GM18507 (cell line): ENCODE measurements around the gene UROC1.

Source experiments
- DNase-seq: peaks from one replicate; pipeline ENCODE4 v3.0.0; 2011; ENCODE audit warnings: low read depth; ENCODE audit not compliant: insufficient read length; ENCODE audit errors: extremely low spot score
- FAIRE-seq: peaks from 2 replicates; lab custom pipeline; 2011; peaks lifted over from hg19 to GRCh38; lab: Jason Lieb, UNC

The UROC1 gene

DNA sequence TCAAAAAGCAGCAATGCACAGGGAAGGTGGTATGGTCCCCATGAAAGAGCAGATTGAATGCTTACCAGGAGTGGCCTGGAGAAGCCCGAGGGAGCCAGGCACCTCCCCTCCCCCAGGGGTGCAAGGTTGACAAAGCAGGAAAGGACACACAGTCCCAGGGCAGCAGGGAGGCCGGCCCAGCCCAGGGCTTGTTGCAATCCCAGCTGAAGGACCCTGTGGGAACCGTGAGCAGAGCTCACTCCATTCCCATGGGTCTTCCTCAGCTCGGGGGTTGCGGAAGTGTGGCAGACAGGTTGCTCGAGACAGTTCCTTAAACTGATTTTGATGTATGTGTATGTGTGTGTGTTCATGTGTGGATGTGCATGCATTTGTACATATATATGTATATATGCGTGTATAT lies 15.8 kb downstream of the UROC1 start:
- FAIRE-seq, result no peak
- DNase-seq, result no peak

DNA sequence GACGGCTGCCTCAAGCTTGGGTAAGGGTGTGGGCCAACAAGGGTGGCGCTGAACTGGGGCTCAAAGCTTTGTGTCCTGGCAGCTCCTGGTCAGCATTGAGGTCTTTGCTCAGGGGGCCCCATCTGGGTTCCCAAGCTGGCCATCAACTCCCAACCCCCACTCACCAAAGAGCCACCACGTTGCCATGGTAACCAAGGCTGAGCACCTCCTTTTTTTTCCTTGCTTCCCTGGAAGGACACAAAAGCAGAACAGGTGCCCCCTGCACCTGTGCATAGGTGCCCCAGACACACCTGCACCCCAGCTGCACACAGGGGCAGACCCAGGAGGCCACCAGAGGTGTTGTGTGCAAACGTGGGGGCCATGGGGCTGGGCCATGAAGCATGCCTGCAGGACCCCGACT lies 16.5 kb downstream of the UROC1 start:
- DNase-seq (no peak), FAIRE-seq (no peak)

DNA sequence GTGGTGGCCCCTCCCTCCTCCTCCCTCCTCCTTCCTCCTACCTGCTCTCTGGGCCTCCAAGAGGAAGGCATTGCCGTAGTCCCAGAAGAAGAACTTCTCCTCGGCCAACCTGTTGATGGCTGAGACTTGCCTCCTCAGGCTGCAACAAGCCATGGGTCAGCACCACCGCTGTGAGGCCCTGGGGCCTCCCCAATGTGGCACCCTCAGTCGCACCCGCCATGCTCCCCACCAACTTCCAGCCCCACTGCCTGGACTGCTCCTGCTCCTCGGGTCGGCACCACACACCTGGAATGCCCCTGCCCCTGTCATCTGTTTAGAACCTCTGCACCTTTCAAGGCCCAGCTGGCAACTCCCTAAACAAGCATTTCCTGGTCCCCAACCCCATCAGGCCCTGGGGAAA lies 17.6 kb downstream of the UROC1 start:
- FAIRE-seq, result no peak
- DNase-seq, result no peak

DNA sequence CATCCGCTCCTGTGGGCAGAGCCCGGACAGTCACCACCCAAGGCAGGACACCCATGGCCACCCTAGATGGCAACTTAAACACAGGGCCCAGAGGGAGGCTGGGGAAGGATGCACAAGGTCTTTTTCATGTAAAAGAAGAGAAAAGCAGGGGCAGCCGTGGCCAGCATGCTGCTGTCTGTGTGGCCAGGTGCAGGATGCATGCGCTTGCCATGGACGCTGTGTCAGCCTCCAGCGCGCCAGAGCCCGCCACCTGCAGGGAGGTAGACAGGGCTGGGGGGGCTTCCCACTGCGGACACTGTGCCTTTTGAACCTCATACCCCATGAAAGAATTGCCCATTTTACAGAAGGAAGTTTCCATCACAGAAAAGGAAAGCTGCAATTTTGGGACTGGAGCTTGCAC lies 18.2 kb downstream of the UROC1 start:
- DNase-seq (no peak), FAIRE-seq (no peak)

DNA sequence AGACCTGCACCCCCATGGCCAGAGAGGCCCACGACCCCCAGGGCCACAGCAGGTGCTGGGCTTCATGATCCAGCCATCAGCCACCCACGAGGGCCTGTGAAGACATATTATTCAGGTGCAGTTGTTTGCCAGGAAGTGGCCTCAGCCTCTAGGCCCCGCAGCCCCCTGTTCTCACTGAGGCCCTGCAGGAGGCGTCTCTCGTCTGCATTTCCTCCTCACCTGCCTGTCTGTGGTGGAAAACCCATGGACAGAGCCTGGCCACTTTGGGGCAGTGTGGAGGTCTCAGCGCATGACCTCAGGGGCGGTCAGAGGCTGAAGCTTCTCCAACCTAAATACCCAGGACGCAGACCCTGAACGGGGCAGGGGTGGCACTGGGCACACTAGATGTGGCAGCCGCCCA lies 18.6 kb downstream of the UROC1 start:
- DNase-seq, result no peak
- no peak for FAIRE-seq

DNA sequence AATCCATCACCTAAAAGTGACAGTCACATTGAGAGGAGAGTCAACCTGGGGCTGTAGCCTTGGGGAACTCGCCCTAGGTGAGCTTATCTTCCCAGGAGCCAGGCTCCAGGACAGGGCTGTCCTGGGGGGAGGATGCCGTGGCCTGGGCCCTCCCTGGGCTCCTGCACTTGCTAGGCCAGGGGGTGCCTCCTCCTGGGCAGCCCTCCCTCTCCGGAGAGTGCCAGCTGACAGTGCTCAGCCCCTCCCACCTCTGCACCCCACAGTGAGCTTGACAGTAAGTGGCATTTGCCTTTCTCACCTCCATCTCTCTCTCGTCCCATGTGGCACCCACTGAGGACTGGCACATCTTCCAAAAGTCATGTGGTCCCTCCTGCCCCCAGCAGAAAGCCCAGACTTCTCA lies 19.1 kb downstream of the UROC1 start:
- no peak for DNase-seq
- FAIRE-seq, result no peak

DNA sequence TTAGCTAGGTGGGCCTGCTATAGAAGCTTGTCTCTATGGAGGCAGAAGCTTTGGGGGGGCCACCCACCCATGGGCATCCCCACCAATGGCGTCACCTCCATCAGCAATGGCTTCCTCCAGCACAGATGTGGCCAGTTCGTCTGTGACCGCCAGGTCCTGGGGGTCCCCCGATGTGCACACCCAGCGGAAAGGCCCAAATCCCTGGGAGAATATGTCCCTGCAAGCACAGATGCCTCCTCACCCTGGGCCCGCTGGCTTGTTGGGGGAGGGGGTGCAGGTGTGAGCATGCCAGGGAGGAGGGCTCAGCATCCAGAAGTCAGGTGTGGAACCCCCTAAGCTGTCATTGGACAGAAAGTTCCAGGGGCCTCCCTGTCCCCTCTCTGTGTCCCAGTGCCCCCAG lies 19.6 kb downstream of the UROC1 start:
- FAIRE-seq, result no peak

DNA sequence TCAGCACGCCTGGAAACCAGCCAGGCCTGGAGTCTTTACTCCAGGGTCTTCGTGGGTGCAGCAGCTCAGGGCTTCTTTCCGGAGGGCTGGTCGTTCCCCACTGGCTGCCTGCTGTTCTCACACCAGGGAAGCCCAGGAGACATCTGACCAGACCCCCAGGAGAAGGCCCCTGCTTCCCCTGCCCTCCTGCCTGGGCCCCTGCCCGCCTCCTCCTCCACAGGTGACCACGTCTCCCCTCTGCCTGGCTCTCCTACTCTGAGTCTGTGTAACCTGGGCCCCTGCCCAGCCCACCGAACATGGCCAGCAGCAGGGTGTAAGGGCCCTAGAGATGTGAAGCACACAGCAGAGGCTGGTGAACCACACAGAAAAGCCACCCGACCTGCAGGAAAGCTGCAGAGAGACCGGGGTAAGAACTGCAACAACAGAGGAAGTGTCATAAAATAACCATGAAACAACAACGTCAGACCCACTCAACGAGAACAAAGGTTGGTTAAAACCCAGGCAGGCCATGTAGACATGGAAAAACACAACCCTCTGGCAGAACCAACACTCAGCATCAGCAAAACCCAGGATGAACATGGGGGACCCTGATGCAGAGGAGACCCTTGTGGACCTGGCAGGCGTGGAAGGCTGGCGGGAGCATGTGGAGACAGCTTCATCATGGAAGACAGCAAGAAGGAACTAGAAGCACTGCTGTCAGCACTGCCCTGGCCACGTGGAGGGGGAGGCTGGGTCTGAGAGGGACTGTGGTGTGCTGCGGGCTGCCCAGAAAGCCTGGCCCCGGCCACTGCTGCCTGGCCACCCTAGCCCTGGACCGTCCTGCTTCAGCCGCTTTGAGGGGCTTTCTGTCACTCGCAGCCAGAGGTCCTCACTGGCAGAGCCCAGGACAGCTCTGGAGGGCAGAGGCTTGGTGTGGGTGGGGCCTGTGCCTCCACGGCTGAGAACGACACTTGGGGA lies 20.4 kb downstream of the UROC1 start:
- DNase-seq (no peak), FAIRE-seq (no peak)

More for the DNA sequence above, 19.6 kb downstream of the UROC1 start:
- no peak for DNase-seq

DNA sequence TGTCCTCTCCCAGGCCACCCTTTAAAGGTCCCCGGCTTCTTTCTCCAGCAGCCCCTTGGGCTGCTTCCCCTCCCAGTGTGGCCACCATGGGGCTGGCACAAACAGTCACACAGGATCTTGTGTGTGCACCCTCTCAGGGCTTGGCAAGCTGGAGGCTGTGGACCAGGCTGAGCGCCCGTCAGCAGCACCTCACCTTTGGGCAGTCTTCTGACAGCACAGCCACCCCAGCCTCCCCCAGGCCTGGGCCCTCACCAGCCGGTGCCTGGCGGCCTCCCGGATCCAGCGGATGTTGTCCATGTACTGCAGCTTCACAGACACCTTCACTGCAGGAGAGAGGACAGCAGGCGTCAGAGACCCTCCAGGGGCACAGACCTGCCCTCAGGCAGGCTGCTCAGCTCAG lies 21.8 kb downstream of the UROC1 start:
- DNase-seq (no peak), FAIRE-seq (no peak)

DNA sequence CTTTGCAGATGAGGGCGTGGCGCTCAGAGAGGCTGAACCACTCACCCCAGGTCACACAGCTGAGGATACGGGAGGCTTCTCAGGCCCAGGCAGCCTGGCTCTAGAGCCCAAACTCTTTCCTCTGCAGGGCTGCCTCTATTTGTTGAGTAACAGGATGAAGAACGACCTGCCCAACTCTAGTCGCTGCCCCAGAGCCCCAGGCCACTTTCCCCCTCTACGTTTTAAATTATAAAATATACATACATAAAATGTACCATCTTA lies 22.7 kb downstream of the UROC1 start:
- FAIRE-seq (no peak), DNase-seq (no peak)

DNA sequence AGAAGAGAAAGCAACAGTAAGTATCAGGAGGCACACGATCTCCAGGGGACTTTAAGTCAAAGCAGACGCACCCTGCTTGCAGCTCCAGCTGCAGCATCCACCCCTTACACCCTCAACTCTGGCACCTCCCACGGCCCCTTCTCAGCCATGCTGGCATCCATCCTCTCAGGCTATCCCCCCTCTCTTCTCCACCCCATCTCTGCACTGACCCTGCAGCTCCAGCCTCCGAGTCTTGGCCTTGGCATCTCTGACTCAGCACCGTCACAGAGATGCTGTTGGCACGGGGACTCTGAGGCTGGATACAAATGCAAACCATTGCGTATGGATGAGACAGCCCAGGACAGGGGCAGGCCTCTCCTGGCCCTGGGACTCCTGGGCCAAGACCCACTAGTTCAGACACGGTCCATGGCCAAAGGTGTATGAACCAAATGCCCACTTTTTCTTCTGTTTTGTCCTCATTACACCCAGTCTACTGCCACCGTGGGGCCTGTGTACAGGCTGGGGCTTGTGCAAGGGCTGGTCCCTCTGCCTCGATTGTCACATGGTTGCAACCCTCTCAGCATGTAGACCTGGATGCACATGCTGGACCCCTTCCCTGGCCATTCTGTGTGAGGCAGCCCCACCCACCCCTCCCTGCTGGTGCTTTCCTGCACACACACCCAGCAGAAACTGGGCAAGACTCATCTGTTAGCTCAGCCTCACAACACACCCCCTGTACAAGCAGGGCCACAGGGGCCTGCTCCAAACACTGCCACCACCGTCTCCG lies 23.2 kb downstream of the UROC1 start:
- DNase-seq (no peak), FAIRE-seq (no peak)

DNA sequence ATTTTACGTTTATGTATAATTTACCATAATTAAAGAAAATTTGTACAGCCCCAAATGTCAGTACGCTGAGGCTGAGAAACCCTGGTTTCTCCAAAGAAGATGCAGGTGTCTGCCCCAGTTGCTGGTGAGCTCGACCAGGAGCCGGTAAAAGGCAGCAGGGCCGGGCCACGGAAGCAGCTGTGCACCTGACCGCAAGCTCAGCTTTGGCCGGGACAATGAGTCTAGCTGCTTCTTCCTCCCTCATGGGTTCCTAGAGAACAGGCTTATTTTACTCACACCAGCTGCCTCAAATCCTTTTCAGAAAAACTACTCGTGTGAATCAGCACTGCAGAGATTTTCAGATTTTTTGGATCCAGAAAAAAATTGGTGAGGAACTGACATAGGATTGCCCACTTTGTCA lies 23.8 kb downstream of the UROC1 start:
- FAIRE-seq, result no peak
- DNase-seq, result no peak

DNA sequence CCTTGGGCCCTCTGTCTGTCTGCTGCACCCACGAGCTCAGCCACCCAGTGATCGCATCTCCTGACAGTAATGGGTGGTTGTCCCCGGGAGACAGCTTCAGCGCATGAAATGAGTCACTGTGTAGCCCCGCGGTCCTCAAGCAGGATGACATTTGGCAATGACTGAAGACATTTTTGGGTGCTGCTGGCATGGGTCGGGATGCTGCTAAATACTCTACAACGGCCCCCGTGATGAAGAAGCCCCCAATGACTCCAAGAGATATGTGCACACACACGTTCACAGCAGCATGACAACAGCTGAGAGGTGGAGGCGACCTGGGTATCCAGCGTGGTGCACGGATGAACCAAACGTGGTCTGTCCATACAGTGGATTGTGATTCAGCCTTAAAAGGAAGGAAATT lies 24.5 kb downstream of the UROC1 start:
- no peak for FAIRE-seq

DNA sequence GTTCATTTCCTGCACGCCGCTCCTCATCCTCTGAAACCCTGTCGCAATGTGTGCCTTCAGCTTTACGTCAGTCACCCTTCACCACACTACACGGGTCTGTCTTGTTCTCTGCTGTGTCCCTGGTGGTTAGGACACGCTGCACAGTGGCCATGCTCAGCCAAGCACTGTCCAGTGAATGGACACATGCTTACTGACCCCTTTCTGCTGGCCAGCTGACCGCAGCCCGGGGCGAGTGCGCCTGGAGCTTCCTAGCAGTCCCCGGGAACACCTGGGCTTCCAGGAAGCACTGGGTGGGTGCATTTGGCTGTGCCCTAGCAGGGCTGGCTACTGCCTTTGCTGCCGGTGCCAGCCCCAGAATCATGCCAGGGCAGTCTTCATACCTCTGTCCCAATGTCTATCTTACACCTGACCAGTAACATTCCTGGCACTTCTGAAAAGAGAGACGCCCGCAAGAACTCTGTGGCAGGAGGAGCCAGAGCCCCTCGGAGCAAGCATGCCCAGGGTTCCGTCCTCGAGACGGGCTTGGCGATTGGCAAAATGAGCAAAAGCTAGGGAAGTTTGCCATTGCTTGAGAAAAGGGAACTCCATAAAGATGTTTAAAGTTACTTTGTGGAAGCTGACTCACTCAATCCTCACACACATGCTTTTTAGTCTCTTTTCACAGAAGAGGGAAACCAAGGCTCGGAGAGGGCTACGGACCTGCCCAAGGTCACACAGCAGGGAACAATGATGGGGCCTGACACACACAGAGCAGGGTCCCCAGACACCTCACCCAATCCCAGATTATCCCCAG lies 26.2 kb downstream of the UROC1 start:
- FAIRE-seq (no peak), DNase-seq (no peak)

More for the DNA sequence above, 24.5 kb downstream of the UROC1 start:
- DNase-seq, result no peak

DNA sequence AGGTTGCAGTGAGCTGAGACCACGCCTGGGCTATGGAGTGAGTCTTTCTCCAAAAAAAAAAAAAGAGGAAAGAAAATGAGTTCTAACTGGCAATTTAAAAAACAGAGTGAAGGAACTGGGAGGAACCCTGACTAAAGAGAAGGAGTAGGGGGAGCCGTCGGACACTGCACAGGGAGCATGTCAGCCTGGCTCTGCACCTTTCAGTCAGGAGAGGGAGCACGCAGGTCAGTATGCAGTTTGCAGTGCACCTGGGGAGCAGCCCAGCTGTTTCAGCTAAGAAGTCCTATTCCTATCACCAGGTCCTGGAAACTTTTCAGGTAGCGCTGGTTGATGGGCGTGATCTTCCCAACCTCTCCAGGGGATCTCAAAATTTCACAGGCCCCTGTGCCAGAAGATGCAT lies 27.0 kb downstream of the UROC1 start:
- no peak for FAIRE-seq
- no peak for DNase-seq

DNA sequence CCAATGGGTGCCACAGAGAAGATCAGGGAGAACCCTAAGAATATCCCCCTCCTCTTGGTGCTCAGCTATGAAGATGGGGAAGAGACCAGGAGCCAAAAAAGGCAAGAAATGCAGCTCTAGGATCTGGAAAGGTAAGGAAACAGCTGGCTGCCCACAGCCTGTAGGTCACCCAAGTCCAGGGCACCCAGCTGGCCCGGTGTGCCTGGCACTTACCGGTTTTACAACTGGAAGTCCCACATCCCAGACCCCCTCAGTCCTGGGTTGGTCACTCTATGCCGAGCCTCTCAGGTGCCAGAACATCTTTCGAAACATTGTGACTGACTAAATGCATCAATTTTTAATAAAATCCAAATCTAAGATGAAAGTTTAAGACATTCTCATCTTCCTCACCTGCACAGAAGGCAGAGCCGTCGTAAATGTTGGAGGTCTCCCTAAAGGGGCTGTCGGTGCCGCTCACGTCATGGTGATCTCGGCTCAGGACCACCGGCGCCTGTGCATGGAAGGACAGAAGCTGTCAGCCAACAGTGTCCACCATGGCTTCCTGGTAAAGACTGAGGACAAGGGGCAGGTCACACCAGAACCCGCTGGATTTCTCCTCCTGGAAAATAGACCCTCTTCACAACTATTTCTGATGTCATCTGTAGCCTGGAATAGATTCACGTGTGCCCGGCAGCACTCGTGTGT lies 28.5 kb downstream of the UROC1 start:
- no peak for DNase-seq
- FAIRE-seq, result no peak

DNA sequence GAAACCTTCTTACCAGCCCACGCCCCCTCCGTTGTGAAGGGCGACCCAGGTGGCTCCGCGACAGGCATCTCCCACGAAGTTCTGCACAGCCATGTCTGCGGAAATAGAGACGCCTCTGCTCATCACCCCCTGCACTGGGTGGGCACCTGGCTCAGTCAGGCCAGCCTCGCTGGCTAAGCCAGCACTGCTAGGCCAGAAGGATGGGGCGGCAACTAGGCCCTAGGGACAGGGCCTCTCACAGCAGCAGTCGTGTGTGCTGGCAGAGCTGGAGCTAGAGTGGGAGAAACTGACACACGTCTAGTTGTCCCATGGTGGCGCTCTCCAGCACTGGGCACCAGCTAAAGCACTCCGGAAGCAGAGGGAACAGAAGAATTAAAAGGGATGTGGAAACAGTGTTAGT lies 29.4 kb downstream of the UROC1 start:
- DNase-seq (no peak), FAIRE-seq (no peak)

DNA sequence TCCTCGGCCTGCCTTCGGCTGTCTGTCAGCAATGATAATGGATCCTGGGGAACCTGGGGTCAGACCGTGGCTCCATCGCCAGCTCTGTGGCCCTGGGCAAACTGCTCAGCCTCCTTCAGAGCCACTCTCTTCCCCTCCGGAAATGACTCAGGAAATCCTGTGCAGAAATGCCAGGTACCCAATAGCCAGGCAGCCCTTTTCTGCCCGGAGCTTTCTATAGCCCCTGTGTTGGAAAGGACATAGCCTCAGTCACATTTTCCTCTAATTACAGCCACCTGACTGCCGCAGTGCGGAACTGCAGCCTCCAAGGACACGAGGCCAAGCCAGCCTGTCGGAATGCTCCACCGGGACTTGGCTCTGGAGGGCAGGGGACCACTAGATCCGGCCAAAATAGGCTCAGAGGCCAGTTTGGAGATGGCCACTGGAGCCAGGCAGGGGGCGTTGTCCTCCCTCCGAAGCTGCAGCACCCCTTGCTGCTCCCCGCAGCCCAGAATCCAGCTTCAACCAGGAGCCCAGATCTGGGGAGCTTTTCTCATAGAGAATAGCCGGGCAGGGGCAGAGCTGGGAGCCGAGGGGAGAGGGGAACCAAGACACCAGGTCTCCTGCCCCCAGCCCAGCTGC lies 30.3 kb downstream of the UROC1 start:
- DNase-seq (no peak), FAIRE-seq (no peak)

DNA sequence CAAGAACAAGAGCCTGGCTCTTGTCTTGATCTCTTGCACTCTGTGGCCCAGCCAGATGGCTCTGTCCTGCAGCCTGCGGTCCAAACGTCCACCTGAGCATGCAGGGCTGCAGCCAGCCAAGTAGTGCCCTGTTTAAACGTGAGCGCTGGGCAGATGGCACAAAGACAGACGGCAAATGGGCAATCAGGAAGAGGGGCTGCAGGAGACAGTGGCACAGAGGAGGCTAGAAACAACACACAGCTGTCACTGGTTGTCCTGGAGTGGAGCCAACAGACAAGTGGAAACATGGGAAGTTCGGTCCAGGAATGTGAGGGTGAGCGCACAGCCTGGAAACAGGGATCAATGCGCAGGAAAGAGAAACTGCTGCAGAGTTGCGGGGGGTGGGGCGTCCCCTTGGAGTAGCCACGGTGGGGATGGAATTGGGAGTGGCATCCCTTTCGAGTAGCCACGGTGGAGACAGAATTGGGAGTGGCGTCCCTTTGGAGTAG lies 31.2 kb downstream of the UROC1 start:
- DNase-seq (no peak), FAIRE-seq (no peak)
